DMS79 treated with DMSO at 0.1 percent for 48 hours (cell line): ENCODE results near the gene CCBE1.
"Not testable (repeated sequence)": the region's sequence is repeated elsewhere in the genome, so short reads cannot be mapped to it uniquely, and the experiment has no call there.

Experiments used
- DNase-seq: peaks from one replicate; lab custom pipeline; 2025; lab: John Stamatoyannopoulos, UW

The CCBE1 gene

GRCh38 chr18:59715445-59715844 lies 18.2 kb upstream of the CCBE1 start:
- no peak for DNase-seq

- not testable (repeated sequence) for DNase-seq
Measured at GRCh38 chr18:59714096-59714495, 16.9 kb upstream of the CCBE1 start.

GRCh38 chr18:59712311-59712710 lies 15.1 kb upstream of the CCBE1 start:
- DNase-seq, result no peak

- no peak for DNase-seq
Measured at GRCh38 chr18:59708988-59709387, 11.8 kb upstream of the CCBE1 start.

- DNase-seq, result no peak
Measured at GRCh38 chr18:59707306-59707705, 10.1 kb upstream of the CCBE1 start.

GRCh38 chr18:59706499-59706898 lies 9.3 kb upstream of the CCBE1 start:
- DNase-seq, result no peak

GRCh38 chr18:59705145-59705544 lies 7.9 kb upstream of the CCBE1 start:
- no peak for DNase-seq

GRCh38 chr18:59704146-59704545 lies 6.9 kb upstream of the CCBE1 start:
- no peak for DNase-seq

- no peak for DNase-seq
Measured at GRCh38 chr18:59701272-59701671, 4.0 kb upstream of the CCBE1 start.

- DNase-seq, result no peak
Measured at GRCh38 chr18:59700535-59700967, 3.3 kb upstream of the CCBE1 start.

GRCh38 chr18:59699750-59700534 lies 2.7 kb upstream of the CCBE1 start:
- no peak for DNase-seq

GRCh38 chr18:59699061-59699460 lies 1.8 kb upstream of the CCBE1 start:
- no peak for DNase-seq

- no peak for DNase-seq
Measured at GRCh38 chr18:59696311-59697235, 650 bp downstream of the CCBE1 start.

- no peak for DNase-seq
Measured at GRCh38 chr18:59695551-59695950, 1.7 kb downstream of the CCBE1 start.

GRCh38 chr18:59694824-59695223 lies 2.4 kb downstream of the CCBE1 start:
- DNase-seq, result no peak

- no peak for DNase-seq
Measured at GRCh38 chr18:59691996-59692395, 5.2 kb downstream of the CCBE1 start.

GRCh38 chr18:59690996-59691395 lies 6.2 kb downstream of the CCBE1 start:
- DNase-seq, result no peak

GRCh38 chr18:59690186-59690982 lies 6.8 kb downstream of the CCBE1 start:
- no peak for DNase-seq

GRCh38 chr18:59689756-59690155 lies 7.5 kb downstream of the CCBE1 start:
- DNase-seq, result no peak

- DNase-seq, result no peak
Measured at GRCh38 chr18:59686260-59686659, 11.0 kb downstream of the CCBE1 start.

- DNase-seq, result no peak
Measured at GRCh38 chr18:59685501-59685900, 11.7 kb downstream of the CCBE1 start.

- no peak for DNase-seq
Measured at GRCh38 chr18:59684777-59685176, 12.4 kb downstream of the CCBE1 start.
